B cell (primary cell): ENCODE data around the gene PLA2G6. TPM values are rescaled to one million over a fixed set of nuclear protein-coding genes. Genes with fewer than 3 reads are reported as not detected.

ENCODE experiments used
- ATAC-seq: fragments of 200-7000 bp; cut with Tn5 transposase; one replicate; pipeline ENCODE4 v1.10.0; 2021; ENCODE audit warnings: low read depth, mild to moderate bottlenecking, moderate number of reproducible peaks, moderate library complexity
- CTCF ChIA-PET: fragments of 350-600 bp; sonication (Branson Sonifier 250); formaldehyde crosslinking; loops from one replicate; lab custom pipeline; 2021; ENCODE audit warnings: antibody characterized with exemption, inconsistent platforms; lab: Charles Lee
- POLR2A ChIA-PET: fragments of 350-600 bp; sonication (Branson Sonifier 250); formaldehyde crosslinking; loops from one replicate; lab custom pipeline; 2021; ENCODE audit warnings: antibody characterized with exemption; lab: Charles Lee
- DNase-seq: peaks from one replicate; pipeline ENCODE4 v3.0.0; 2013
- H2AFZ ChIP-seq: 2 replicates; pipeline ENCODE4 v1.6.1; 2012; ENCODE audit warnings: mild to moderate bottlenecking, low read depth, low read length; ENCODE audit not compliant: insufficient read depth, poor library complexity, severe bottlenecking
- H3K27ac ChIP-seq, 2 donors: 1 replicate in 1 of 2; 2 replicates in 1 of 2; pipeline ENCODE4 v1.5.1; 2012 to 2013; ENCODE audit warnings: low read length in 2 of 2, mild to moderate bottlenecking in 2 of 2, moderate library complexity in 1 of 2
- H3K27me3 ChIP-seq, 4 experiments: fragments of 200-600 bp in 1 of 4; sonication (generic) in 1 of 4; replicated peaks in 1 of 4; 1 replicate in 2 of 4; 2 replicates in 2 of 4; pipeline versions ENCODE4 v1.6.1 to v1.7.0; 2013 to 2016; ENCODE audit warnings: low read length in 3 of 4, mild to moderate bottlenecking in 2 of 4, mixed read lengths in 1 of 4, moderate library complexity in 1 of 4; ENCODE audit not compliant: insufficient read depth in 4 of 4, control insufficient read depth in 3 of 4; ENCODE audit errors: control extremely low read depth in 1 of 4
- H3K36me3 ChIP-seq, 2 experiments: replicated peaks in 1 of 2; 1 replicate in 1 of 2; 2 replicates in 1 of 2; pipeline versions ENCODE4 v1.6.1 to v1.7.1; 2013; ENCODE audit warnings: low read length in 1 of 2; ENCODE audit not compliant: insufficient read depth in 2 of 2, control insufficient read depth in 1 of 2; ENCODE audit errors: control extremely low read depth in 1 of 2, extremely low read depth in 1 of 2
- H3K4me1 ChIP-seq, 2 donors: fragments of 200-600 bp in 1 of 2; sonication (generic) in 1 of 2; 1 replicate in 1 of 2; 2 replicates in 1 of 2; pipeline versions ENCODE4 v1.5.1 to v1.6.1; 2013 to 2017; ENCODE audit warnings: low read length in 2 of 2; ENCODE audit not compliant: control insufficient read depth in 2 of 2, insufficient read depth in 2 of 2
- H3K4me2 ChIP-seq: replicated peaks from 2 replicates; pipeline ENCODE3; 2012; ENCODE audit warnings: mild to moderate bottlenecking, low read depth, low read length; ENCODE audit not compliant: poor library complexity, severe bottlenecking
- H3K4me3 ChIP-seq, 5 experiments: fragments of 200-600 bp in 1 of 5; sonication (generic) in 1 of 5; 1 replicate in 3 of 5; 2 replicates in 2 of 5; pipeline versions ENCODE4 v1.5.1 to v1.7.0; 2011 to 2016; ENCODE audit warnings: low read length in 4 of 5, mild to moderate bottlenecking in 4 of 5, low read depth in 2 of 5, control low read depth in 1 of 5, moderate library complexity in 1 of 5; ENCODE audit not compliant: insufficient read depth in 1 of 5; ENCODE audit errors: control extremely low read depth in 1 of 5, extremely low read depth in 1 of 5
- H3K79me2 ChIP-seq: fragments of 200-600 bp; sonication (generic); one replicate; pipeline ENCODE4 v1.6.0; 2016; ENCODE audit warnings: low read length; ENCODE audit not compliant: control insufficient read depth, insufficient read depth
- H3K9ac ChIP-seq: fragments of 200-600 bp; sonication (generic); 2 replicates; pipeline ENCODE4 v1.6.1; 2017; ENCODE audit warnings: mild to moderate bottlenecking, low read length, moderate library complexity
- H3K9me3 ChIP-seq, 3 donors: one replicate each; pipeline versions ENCODE4 v1.6.1 to v1.7.1; 2013; ENCODE audit warnings: low read length in 2 of 3; ENCODE audit not compliant: control insufficient read depth in 2 of 3, insufficient read depth in 1 of 3; ENCODE audit errors: control extremely low read depth in 1 of 3
- H4K20me1 ChIP-seq: 2 replicates; pipeline ENCODE4 v1.6.0; 2012; ENCODE audit warnings: mild to moderate bottlenecking, low read length; ENCODE audit not compliant: insufficient read depth, control insufficient read depth, poor library complexity, severe bottlenecking
- H3K27ac Mint-ChIP-seq: one replicate; pipeline ENCODE4 v1.8.0; 2021; ENCODE audit warnings: mixed read lengths
- H3K27me3 Mint-ChIP-seq: one replicate; pipeline ENCODE4 v1.8.0; 2021; ENCODE audit warnings: mixed read lengths
- H3K4me1 Mint-ChIP-seq: one replicate; pipeline ENCODE4 v1.8.0; 2021; ENCODE audit warnings: mixed read lengths
- H3K4me3 Mint-ChIP-seq: one replicate; pipeline ENCODE4 v1.8.0; 2021; ENCODE audit warnings: mixed read lengths
- H3K9me3 Mint-ChIP-seq: one replicate; pipeline ENCODE4 v1.8.0; 2022; ENCODE audit warnings: mixed read lengths; ENCODE audit not compliant: insufficient read depth
- EZH2 ChIP-seq: IDR thresholded peaks from 2 replicates; pipeline ENCODE4 v1.6.1; 2012; ENCODE audit warnings: borderline replicate concordance, low read depth, mild to moderate bottlenecking, moderate library complexity, low read length; ENCODE audit not compliant: insufficient read depth, poor library complexity, severe bottlenecking
- WGBS: methylation state at CpG from one replicate; pipeline ENCODE4 v1.1.5; 2013; ENCODE audit warnings: missing lambda C conversion rate; ENCODE audit not compliant: insufficient coverage; 5-methylcytosine and 5-hydroxymethylcytosine counted together
- intact Hi-C: fragments of 100-400 bp; cut with micrococcal nuclease; formaldehyde crosslinking; loops from one replicate; pipeline ENCODE4 v1.10.0; 2022
- polyA plus RNA-seq: library from polyadenylated mRNA; depleted of rRNA; stranded (reverse); fragments of >200 nt; gene quantifications from 2 replicates; pipeline ENCODE4 v1.2.3, GENCODE V29; 2012
- total RNA-seq, 2 donors: library from RNA; stranded (reverse); fragments of 120-200 nt in 1 of 2; gene quantifications; 1 replicate in 1 of 2; 2 replicates in 1 of 2; pipeline versions ENCODE4 v1.2.3 to v1.2.4, GENCODE V29; 2013 to 2022
- TF ChIP-seq, protein P1 (sequence below): fragments of 200-600 bp; IDR thresholded peaks from one replicate; pipeline ENCODE4 v1.8.0; 2022; ENCODE audit warnings: antibody characterized with exemption, mild to moderate bottlenecking

PLA2G6 gene
- total and polyA plus RNA-seq, 2 donors (not counting 1 experiment from before 2014, with no cell fraction given) = 125 to 148 TPM

DNA sequence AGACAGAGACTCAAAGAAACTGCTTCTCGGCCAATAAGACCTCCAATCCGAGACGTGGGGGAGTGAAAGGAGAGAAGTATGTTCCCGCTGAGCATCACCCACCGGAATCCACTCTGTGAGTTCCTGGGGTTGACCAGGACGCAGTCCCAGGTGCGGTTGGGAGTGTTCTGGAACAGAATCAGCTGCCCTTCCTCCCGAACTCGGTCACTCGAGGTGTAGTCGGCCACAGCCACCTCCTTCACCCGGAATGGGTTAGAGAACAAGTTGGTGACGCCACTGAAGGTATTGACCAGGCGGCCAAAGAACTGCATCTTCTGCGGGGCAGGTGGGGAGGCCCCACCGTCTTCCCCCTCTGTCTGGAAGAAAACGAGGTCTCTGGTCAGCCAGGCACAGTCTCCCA, 12.5 kb downstream of the PLA2G6 start:
- peaks cover 5% of the 10 kb centered on the region for H4K20me1 ChIP-seq
- H3K4me2 ChIP-seq = no peak overlapping the region
- no peak overlapping the region for H2AFZ ChIP-seq
- CTCF ChIA-PET = no interaction called here
- no peak overlapping the region for H3K4me3 ChIP-seq
- H3K27ac ChIP-seq = no peak overlapping the region
- H3K27me3 ChIP-seq = no peaks in the 10 kb centered on the region
- H3K9me3 ChIP-seq = no peaks in the 10 kb centered on the region
- peaks cover 2% of the 10 kb centered on the region for H3K4me1 Mint-ChIP-seq
- intact Hi-C loops = no loop called here
- no peak overlapping the region for H3K9ac ChIP-seq
- H3K4me3 Mint-ChIP-seq = no peak overlapping the region
- H3K4me1 ChIP-seq = no peaks in the 10 kb centered on the region
- POLR2A ChIA-PET = no interaction called here
- no peak for DNase-seq
- no peak overlapping the region for H3K27ac Mint-ChIP-seq
- no peaks in the 10 kb centered on the region for H3K27me3 Mint-ChIP-seq
- peaks cover 0 to 21% of the 10 kb centered on the region in 2 experiments for H3K36me3 ChIP-seq
- H3K79me2 ChIP-seq = peaks cover 29% of the 10 kb centered on the region
- TF ChIP-seq, protein P1, sequence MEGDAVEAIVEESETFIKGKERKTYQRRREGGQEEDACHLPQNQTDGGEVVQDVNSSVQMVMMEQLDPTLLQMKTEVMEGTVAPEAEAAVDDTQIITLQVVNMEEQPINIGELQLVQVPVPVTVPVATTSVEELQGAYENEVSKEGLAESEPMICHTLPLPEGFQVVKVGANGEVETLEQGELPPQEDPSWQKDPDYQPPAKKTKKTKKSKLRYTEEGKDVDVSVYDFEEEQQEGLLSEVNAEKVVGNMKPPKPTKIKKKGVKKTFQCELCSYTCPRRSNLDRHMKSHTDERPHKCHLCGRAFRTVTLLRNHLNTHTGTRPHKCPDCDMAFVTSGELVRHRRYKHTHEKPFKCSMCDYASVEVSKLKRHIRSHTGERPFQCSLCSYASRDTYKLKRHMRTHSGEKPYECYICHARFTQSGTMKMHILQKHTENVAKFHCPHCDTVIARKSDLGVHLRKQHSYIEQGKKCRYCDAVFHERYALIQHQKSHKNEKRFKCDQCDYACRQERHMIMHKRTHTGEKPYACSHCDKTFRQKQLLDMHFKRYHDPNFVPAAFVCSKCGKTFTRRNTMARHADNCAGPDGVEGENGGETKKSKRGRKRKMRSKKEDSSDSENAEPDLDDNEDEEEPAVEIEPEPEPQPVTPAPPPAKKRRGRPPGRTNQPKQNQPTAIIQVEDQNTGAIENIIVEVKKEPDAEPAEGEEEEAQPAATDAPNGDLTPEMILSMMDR = no peak
- TF ChIP-seq EZH2 = no peak
- ATAC-seq = no peak
- 98% methylated on average over 17 of the region's 17 CpGs for WGBS
- no peaks in the 10 kb centered on the region for H3K9me3 Mint-ChIP-seq

DNA sequence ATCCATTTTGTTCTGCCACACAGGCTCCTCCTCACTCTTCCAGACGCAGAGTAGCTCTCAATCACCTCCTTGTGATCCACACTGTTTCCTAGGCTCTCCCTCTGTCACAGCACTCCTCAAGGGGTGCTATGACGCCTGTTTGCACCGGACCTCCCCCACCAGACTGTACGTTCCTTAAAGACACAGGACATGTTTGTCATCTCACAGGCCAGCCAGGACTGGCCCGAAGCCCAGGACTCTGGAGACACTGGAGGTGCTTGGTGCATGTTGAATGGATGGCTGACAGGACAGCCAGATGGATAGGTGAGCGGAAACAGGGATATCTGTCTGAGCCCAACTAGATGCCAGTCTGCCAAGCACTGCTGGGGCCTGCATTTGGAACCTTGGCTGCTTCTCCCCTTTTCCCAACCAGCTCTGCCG, 13.6 kb downstream of the PLA2G6 start:
- CTCF ChIA-PET = no interaction called here
- 97% methylated on average over 6 of the region's 7 CpGs for WGBS
- no peak overlapping the region for H3K4me2 ChIP-seq
- no peak for DNase-seq
- H3K9me3 ChIP-seq = no peaks in the 10 kb centered on the region
- H3K79me2 ChIP-seq = peaks cover 29% of the 10 kb centered on the region
- H3K27ac ChIP-seq = no peak overlapping the region
- no peaks in the 10 kb centered on the region for H3K9me3 Mint-ChIP-seq
- H3K27me3 Mint-ChIP-seq = no peaks in the 10 kb centered on the region
- no peaks in the 10 kb centered on the region for H3K27me3 ChIP-seq
- POLR2A ChIA-PET = interaction anchor here (0.6 kb wide), 1 partner anchor 27 kb away, joined by 9 read pairs; no protein-coding TSS in a partner anchor
- H3K4me1 Mint-ChIP-seq = peaks cover 9% of the 10 kb centered on the region
- H2AFZ ChIP-seq = no peak overlapping the region
- no peak for TF ChIP-seq EZH2
- TF ChIP-seq, protein P1 = no peak
- H3K36me3 ChIP-seq = peaks cover 0 to 21% of the 10 kb centered on the region in 2 experiments
- H3K4me3 Mint-ChIP-seq = no peak overlapping the region
- no peak overlapping the region for H3K4me3 ChIP-seq
- no peak for ATAC-seq
- H4K20me1 ChIP-seq = peaks cover 5% of the 10 kb centered on the region
- H3K4me1 ChIP-seq = peaks cover 3 to 4% of the 10 kb centered on the region in 2 donors
- H3K27ac Mint-ChIP-seq = no peak overlapping the region
- intact Hi-C loops = no loop called here
- H3K9ac ChIP-seq = no peak overlapping the region
